ENCODE measurements around the gene CABP4. TPM values are rescaled to one million over a fixed set of nuclear protein-coding genes. Genes with fewer than 3 reads are reported as not detected.

The CABP4 gene
- total RNA-seq, 4 donors from 2014 or later: 0.13 to 2.4 (median 0.77) TPM

DNA sequence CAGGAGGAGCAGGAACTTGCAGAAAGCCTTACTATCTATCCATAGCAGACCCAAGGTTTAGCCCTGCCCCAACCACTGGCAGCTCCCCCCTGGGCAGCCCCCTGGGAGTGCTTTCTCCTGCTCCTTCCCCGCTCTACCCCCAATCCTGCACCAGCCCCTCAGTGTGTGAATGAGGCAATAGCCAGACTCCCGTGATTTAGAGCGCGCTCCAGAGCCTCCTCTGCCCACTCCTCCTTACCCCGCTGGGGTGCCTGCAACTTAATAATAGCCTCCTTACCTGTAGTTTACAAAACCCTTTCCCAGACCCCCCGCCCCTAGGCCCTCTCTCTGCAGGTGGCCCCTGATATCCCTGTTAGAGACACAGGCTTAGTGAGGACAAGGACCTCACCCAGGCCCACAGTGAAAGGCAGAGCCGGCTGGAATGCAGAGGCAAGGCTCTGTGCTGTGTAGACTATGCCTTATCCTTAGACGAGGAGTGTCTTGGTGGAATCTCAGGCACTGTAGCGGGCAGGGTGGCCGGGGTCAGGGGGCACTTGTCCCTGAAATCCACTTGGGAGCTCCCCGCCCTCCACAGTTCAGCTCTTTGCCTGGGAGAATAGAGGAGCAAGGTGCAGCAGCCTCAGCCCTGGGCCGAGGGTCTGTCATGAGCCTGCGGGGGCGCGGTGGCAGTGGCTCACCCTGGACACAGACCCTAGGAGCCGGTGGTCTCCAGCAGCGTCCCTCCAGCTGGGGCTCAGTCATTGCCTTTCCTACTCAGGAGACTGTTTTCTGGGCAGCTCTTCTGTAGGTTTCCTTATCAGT, 44.0 kb upstream of the CABP4 start:
- Histone ChIP-seq H3K4me3 (no peak overlapping the region), H3K27ac (no peak overlapping the region), H3K9me3 (no peaks in the 10 kb centered on the region), H3K36me3 (no peaks in the 10 kb centered on the region), H3K27me3 (peaks cover 69% of the 10 kb centered on the region), H3K4me1 (peaks cover 0 to 34% (median 2%) of the 10 kb centered on the region in 3 donors)
- no peak for ATAC-seq
- 76% methylated on average over 7 of the region's 17 CpGs; no CpG with 5 or more reads in 1 of the 2 donors for WGBS, 2 donors (ENCODE audit: low coverage in 1 of 2)
- TF ChIP-seq, protein P1, sequence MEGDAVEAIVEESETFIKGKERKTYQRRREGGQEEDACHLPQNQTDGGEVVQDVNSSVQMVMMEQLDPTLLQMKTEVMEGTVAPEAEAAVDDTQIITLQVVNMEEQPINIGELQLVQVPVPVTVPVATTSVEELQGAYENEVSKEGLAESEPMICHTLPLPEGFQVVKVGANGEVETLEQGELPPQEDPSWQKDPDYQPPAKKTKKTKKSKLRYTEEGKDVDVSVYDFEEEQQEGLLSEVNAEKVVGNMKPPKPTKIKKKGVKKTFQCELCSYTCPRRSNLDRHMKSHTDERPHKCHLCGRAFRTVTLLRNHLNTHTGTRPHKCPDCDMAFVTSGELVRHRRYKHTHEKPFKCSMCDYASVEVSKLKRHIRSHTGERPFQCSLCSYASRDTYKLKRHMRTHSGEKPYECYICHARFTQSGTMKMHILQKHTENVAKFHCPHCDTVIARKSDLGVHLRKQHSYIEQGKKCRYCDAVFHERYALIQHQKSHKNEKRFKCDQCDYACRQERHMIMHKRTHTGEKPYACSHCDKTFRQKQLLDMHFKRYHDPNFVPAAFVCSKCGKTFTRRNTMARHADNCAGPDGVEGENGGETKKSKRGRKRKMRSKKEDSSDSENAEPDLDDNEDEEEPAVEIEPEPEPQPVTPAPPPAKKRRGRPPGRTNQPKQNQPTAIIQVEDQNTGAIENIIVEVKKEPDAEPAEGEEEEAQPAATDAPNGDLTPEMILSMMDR (IDR thresholded peaks at IDR 0.05): no peak
- no peak for TF ChIP-seq POLR2AphosphoS5 (IDR thresholded peaks at IDR 0.05)
- no peak for TF ChIP-seq POLR2A (IDR thresholded peaks at IDR 0.05)
- no peak for TF ChIP-seq EP300 (IDR thresholded peaks at IDR 0.05)

DNA sequence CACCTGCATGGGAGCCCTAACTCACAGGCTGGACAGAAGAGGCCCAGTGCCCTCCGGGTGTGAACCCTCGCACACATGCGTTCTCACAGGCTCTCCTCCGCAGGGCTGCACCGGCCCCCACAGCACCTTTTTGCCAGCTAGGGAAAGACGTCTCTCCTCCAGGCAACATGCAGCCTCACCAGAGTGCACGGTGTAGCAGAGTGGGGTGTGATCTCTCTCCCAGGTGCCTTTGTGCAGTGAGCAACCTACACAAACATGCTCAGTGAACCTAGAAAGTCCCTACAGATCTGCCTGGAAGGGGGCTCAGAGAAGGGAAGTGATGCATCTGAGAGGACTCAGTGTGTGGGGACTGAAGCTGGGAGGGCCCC, 43.4 kb upstream of the CABP4 start:
- no peaks in the 10 kb centered on the region for H3K36me3 ChIP-seq
- 10% methylated on average over 2 of the region's 7 CpGs; no CpG with 5 or more reads in 1 of the 2 donors for WGBS, 2 donors (ENCODE audit: low coverage in 1 of 2)
- peaks cover 0 to 40% (median 6%) of the 10 kb centered on the region in 3 donors for H3K4me1 ChIP-seq
- peaks cover 64% of the 10 kb centered on the region for H3K27me3 ChIP-seq
- no peak overlapping the region for H3K27ac ChIP-seq
- ATAC-seq: no peak
- H3K4me3 ChIP-seq: no peak overlapping the region
- no peaks in the 10 kb centered on the region for H3K9me3 ChIP-seq
- TF ChIP-seq POLR2AphosphoS5 (IDR thresholded peaks at IDR 0.05): no peak
- no peak for TF ChIP-seq POLR2A (IDR thresholded peaks at IDR 0.05)
- no peak for TF ChIP-seq EP300 (IDR thresholded peaks at IDR 0.05)
- TF ChIP-seq, protein P1 (IDR thresholded peaks at IDR 0.05): no peak

DNA sequence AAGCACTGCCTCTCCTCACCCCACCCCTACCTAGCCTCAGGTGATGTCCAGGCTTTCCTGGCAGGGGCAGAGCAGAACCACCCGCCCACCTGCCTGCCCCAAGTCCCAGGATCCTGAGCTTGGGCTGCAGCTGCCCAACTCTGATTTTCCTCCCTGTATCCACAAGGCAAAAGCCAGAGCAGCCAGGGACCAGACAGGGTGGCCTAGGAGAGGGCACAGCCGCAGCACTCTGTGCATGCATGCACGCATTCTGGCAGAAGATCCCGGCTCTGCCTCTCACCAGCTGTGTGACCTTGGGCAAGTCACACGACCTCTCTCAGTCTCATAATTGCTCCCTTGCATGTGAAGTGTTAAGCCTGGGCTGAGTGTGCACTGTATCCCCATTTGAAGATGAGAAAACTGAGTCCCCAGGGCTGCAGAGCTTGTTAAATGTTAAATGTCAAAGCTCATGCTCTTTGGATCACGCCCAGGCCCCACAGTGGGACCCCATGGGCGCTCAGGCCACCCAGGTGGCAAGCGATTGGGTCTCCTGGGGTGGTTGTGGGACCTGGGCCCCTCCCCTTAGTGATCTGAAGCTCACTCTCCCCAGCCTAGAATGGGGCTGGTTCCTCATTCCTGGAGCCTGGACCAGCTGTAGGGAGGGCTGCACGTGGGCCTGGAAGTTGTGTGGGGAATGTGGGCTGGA, 42.5 kb upstream of the CABP4 start:
- H3K9me3 ChIP-seq: no peaks in the 10 kb centered on the region
- 70 to 77% methylated on average over 3 to 4 of the region's 9 CpGs for WGBS, 2 donors (ENCODE audit: low coverage in 1 of 2)
- TF ChIP-seq POLR2AphosphoS5 (IDR thresholded peaks at IDR 0.05): no peak
- no peak for TF ChIP-seq EP300 (IDR thresholded peaks at IDR 0.05)
- no peak for TF ChIP-seq POLR2A (IDR thresholded peaks at IDR 0.05)
- TF ChIP-seq, protein P1 (IDR thresholded peaks at IDR 0.05): no peak
- H3K27ac ChIP-seq: no peak overlapping the region
- H3K36me3 ChIP-seq: no peaks in the 10 kb centered on the region
- no peak for ATAC-seq
- H3K27me3 ChIP-seq: peaks cover 55% of the 10 kb centered on the region
- H3K4me1 ChIP-seq: peaks cover 0 to 49% (median 6%) of the 10 kb centered on the region in 3 donors
- H3K4me3 ChIP-seq: no peak overlapping the region

DNA sequence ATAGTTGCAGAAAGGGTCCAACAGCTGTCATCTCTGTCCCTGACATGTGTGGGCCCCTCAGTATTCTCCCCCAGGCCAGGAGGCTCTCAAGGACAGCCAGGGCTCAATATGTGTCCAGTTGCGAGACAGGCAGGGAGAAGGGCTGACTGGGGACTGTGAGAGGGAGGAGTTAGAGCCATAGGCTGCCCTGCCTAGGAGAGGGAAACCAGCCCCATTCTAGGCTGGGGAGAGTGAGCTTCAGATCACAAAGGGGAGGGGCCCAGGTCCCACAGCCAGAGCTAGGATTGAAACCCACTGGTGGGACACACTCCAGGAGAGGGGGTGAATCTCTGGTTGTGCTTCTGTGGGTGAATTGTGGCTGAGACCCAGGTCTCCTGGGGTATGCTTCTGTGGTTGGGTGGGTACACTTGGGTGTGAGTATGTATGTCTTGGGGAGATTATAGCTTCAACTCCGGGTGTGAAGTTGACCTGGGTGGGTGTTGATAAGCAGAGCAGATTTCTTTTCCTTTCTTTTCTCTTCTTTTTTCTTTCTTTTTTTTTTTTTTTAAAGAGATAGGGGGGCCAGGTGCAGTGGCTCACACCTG, 41.8 kb upstream of the CABP4 start:
- Histone ChIP-seq H3K4me1 (peaks cover 0 to 56% (median 6%) of the 10 kb centered on the region in 3 donors), H3K36me3 (no peaks in the 10 kb centered on the region)
- 50% methylated on average over 1 of the region's 2 CpGs; no CpG with 5 or more reads in 1 of the 2 donors for WGBS, 2 donors (ENCODE audit: low coverage in 1 of 2)

More for the DNA sequence above, 41.8 kb upstream of the CABP4 start:
- Histone ChIP-seq H3K9me3 (no peaks in the 10 kb centered on the region), H3K27ac (no peak overlapping the region), H3K27me3 (peaks cover 48% of the 10 kb centered on the region), H3K4me3 (no peak overlapping the region)
- ATAC-seq: no peak
- no peak for TF ChIP-seq POLR2A (IDR thresholded peaks at IDR 0.05)
- no peak for TF ChIP-seq EP300 (IDR thresholded peaks at IDR 0.05)
- no peak for TF ChIP-seq POLR2AphosphoS5 (IDR thresholded peaks at IDR 0.05)
- TF ChIP-seq, protein P1 (IDR thresholded peaks at IDR 0.05): no peak
